Activated CD8-positive, alpha-beta memory T cell treated with anti-CD3 and anti-CD28 coated beads for 36 hours (primary cell): ENCODE measurements around the gene ARHGAP8. TPM values are rescaled to one million over a fixed set of nuclear protein-coding genes. Genes with fewer than 3 reads are reported as not detected.

Source experiments
- CTCF ChIA-PET: fragments of 350-600 bp; sonication (Branson Sonifier 250); formaldehyde crosslinking; loops from one replicate; lab custom pipeline; 2021; ENCODE audit warnings: antibody characterized with exemption; lab: Charles Lee
- POLR2A ChIA-PET: fragments of 350-600 bp; sonication (Branson Sonifier 250); formaldehyde crosslinking; loops from one replicate; lab custom pipeline; 2021; ENCODE audit warnings: antibody characterized with exemption; lab: Charles Lee
- total RNA-seq, 2 experiments: library from RNA; stranded (reverse); gene quantifications; one replicate each; pipeline ENCODE4 v1.2.3, GENCODE V29; 2021

Gene ARHGAP8
- total RNA-seq, 2 experiments from 2014 or later, result 0.82 to 1.1 TPM

- POLR2A ChIA-PET, result no interaction called here
- CTCF ChIA-PET, result no interaction called here
Observed at GRCh38 chr22:44755956-44756361, 3.6 kb downstream of the ARHGAP8 start.

GRCh38 chr22:44758344-44758973 is 6.1 kb downstream of the ARHGAP8 start:
- ChIA-PET CTCF (no interaction called here), POLR2A (no interaction called here)

DNA sequence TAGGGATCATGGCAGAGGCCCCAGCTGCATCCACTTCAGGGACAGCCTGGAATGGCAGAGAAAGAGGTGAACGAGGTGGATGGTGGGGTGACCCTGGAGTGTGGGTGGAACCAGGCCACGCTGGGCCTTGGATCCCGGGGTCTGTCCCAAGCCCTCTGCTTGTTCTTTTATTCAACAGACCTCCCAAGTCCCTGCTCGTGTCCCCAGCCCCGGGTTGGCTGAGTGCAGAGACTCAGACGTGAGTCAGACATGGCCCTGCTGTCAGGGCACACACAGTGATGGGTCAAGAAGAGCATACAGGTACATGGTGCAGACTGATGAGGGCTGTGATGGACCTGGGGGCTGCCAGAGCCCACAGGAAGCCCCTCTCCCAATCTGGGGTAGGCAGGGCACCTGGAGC is 6.6 kb downstream of the ARHGAP8 start:
- ChIA-PET POLR2A (no interaction called here), CTCF (no interaction called here)

DNA sequence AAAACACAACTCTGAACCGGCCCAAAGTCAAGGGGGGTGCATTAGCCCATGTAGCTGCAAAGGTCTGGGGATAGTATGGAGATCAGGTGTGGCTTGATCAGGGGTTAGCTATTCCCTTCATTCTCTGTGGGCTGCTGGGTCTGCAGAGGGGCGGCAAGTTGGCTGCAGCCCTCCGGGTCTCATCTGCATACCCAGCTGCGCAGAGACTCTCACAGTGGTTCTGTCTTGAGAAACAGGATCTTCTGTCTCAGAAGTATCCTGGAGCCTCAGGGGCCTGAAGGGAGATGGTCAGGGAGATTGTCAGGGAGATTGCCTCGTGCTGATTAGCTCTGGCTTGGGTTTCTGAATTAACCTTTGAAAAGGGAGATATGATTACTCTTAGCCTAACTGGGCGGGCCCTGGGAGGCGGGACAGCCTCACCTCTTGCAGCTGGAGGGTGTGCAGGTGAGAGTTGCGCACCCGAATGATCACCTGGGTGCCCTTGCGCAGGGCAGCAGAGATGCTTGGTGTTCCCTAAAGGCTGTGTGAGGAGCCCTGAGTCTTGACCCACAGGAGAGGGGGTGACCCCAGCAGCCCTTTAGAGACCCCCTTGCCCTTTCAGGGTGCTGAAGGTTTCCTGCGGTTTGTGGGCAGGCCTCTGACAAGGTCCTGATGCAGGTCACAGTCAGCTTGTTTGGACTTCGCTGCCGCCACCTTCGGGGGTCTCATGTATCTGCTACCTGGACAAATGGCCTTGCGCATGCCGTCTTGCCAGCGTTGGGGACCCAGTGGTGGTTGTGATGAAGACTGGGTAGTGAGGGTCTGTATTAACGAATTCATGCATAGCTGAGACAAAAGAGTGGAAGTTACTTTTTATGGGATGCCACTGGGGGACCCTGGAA is 7.3 kb downstream of the ARHGAP8 start:
- ChIA-PET CTCF (no interaction called here), POLR2A (no interaction called here)

DNA sequence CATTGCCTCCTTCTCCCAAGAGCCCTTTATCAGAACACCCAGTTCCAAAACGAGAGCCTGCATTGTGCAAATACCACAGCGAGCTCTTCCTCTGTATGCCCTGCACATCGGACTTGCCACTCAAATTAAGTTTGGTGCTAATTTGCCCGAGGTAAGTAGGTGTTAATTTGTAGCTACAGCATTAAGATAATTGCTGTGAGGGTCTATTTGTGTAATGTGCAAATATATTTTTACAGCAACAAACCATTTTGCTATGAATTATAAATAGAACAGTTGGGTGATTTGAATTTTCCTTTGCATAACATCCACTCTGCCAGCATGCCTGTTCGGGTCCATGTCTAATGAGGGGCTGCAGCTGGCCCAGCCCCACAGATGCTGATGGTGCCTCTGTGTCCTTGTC is 8.1 kb downstream of the ARHGAP8 start:
- POLR2A ChIA-PET, result no interaction called here
- CTCF ChIA-PET, result no interaction called here

DNA sequence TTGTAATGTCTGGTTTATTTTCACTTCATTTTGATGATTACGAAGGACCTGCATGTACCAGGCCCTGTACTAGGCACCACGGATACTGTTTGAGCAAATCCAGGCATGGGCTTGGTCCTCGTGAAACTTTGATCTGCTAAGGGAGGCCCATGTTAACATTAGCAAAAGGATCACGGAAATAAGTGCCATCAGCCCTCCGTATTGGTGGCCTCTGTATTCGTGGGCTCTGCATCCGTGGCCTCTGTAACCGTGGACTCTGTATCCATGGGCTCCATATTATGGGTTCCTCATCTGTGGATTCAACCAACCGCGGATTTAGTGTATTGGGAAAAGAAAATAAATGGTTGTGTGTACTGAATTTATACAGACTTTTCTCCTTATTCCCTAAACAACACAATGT is 8.7 kb downstream of the ARHGAP8 start:
- CTCF ChIA-PET, result no interaction called here
- POLR2A ChIA-PET, result no interaction called here

DNA sequence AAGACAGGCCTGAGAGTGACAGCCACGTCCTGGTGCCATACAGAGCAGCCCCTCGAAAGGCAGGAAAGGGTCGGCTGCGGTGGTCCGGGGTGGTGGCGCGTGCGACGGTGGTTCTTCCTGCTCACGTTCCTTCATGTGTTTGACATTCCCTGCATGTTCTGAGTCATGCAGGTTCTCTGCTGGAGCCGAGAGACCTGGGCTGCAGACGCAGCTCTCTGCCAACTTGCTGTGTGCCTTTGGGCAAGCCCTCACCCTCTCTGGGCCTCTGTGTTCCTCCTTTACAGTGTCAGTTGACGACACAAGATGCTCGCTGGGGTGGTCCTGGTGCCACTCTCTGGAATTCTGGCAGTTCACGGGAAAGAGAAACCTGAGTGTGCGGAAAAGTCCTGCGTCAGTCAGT is 12.0 kb downstream of the ARHGAP8 start:
- POLR2A ChIA-PET, result no interaction called here
- CTCF ChIA-PET, result no interaction called here

GRCh38 chr22:44764974-44765373 is 12.6 kb downstream of the ARHGAP8 start:
- POLR2A ChIA-PET, result no interaction called here
- CTCF ChIA-PET, result no interaction called here

DNA sequence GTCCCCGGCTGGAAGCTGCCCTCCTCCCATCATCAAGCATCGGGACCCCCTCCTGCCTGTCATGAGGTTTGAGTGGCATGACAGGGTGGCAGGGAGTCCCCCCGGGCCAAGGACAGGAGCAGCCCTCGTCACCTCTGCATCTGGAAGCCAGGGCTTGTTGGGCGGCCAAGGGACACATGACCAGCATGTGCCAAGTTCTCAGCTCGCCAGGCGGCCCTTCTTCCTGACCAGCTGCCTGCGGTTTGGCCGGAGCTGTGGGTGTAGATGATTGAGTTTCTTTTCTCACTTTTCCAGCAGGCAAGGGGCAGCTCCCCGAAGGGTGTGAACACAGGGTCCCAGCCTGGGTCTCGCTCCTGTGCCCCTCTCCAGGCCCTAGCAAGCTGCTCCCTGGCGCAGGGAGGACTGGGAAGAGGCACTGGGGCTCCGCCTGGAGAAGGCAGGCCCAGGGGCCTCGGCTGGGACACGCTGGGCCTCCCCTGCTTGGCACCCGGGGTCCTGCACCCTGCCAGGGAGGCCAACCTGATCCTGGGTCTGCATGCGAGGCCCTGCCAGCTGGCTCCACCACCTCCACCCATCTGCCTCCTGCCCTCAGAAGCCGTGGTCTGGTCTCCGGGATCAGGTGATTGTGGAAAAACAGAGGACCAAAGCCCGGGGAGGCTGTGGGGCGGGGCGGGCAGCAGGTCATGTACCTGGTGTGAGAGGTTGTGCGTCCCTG is 13.4 kb downstream of the ARHGAP8 start:
- ChIA-PET CTCF (no interaction called here), POLR2A (no interaction called here)

GRCh38 chr22:44773082-44773481 is 20.7 kb downstream of the ARHGAP8 start:
- ChIA-PET POLR2A (no interaction called here), CTCF (no interaction called here)

GRCh38 chr22:44775862-44776261 is 23.5 kb downstream of the ARHGAP8 start:
- CTCF ChIA-PET, result no interaction called here

GRCh38 chr22:44776605-44777363 is 24.4 kb downstream of the ARHGAP8 start:
- POLR2A ChIA-PET, result no interaction called here
- CTCF ChIA-PET, result no interaction called here

More at GRCh38 chr22:44775862-44776261, 23.5 kb downstream of the ARHGAP8 start:
- POLR2A ChIA-PET, result no interaction called here

GRCh38 chr22:44777364-44777755 is 25.0 kb downstream of the ARHGAP8 start:
- ChIA-PET CTCF (no interaction called here), POLR2A (no interaction called here)

DNA sequence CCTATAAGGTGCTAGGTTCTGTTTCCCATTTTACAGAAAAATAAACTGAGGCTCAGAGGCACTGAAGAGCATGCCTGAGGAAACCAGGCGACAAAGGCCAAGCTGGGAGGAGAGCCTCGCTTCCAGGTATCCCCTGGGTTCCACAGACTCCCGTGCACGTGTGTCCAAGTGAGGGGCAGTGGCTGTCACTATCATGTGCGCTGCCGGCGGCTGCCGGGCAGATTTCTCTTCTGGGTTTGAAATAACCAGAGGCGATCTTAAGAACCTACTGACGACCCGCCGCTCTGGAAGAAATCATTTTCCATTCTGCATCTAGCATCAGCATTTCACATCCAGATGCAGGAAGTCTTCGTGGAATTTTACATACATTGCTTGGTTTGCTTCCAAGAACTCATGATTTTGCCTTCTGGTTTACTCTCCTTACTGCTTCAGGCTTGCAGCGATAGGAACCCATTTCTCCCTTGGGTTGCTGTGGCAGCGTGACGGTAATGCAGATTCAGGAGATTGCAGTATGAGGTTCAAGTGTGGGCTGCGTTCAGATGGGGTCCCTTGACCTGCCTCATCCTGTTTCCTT is 28.6 kb downstream of the ARHGAP8 start:
- POLR2A ChIA-PET, result no interaction called here
- CTCF ChIA-PET, result no interaction called here

- ChIA-PET POLR2A (no interaction called here), CTCF (no interaction called here)
Observed at GRCh38 chr22:44782363-44782963, 30.1 kb downstream of the ARHGAP8 start.

GRCh38 chr22:44783091-44783490 is 30.7 kb downstream of the ARHGAP8 start:
- POLR2A ChIA-PET, result no interaction called here
- CTCF ChIA-PET, result no interaction called here

GRCh38 chr22:44783581-44783980 is 31.2 kb downstream of the ARHGAP8 start:
- POLR2A ChIA-PET, result no interaction called here
- CTCF ChIA-PET, result no interaction called here

- CTCF ChIA-PET, result no interaction called here
- POLR2A ChIA-PET, result no interaction called here
Observed at GRCh38 chr22:44786136-44786535, 33.8 kb downstream of the ARHGAP8 start.

DNA sequence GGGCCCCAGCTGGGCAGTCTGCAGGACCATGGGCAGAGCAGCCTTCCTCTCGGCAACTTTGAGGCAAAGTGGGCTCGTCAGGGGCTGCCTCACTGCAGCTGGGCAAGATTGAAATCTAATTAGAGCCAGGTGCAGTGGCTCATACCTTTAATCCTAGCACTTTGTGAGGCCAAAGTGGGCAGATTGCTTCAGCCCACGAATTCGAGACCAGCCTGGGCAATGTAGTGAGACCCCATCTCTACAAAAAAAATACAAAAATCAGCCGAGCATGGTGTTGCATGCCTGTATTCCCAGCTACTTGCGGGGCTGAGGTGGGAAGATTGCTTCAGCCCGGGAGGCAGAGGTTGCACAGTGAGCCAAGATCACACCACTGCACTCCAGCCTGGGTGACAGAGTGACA is 34.2 kb downstream of the ARHGAP8 start:
- CTCF ChIA-PET, result no interaction called here
- POLR2A ChIA-PET, result no interaction called here
